K562 (cell line): ENCODE measurements around the gene NR2F2. TPM values are rescaled to one million over a fixed set of nuclear protein-coding genes. Genes with fewer than 3 reads are reported as not detected.

Experiments
- ARID1B ChIP-seq: fragments of 450-650 bp; IDR thresholded peaks from 2 replicates; pipeline ENCODE4 v1.6.1; 2016; ENCODE audit warnings: antibody characterized with exemption, mild to moderate bottlenecking, inconsistent platforms
- BHLHE40 ChIP-seq: IDR thresholded peaks from 2 replicates; pipeline ENCODE4 v1.6.1; 2011; ENCODE audit warnings: low read length, improper control_type of control experiment
- CEBPZ ChIP-seq: fragments of 150-350 bp; IDR thresholded peaks from 2 replicates; pipeline ENCODE4 v1.6.1; 2014; ENCODE audit warnings: low read depth, mild to moderate bottlenecking, low read length, borderline replicate concordance
- FOXA3 ChIP-seq, 2 experiments: fragments of 450-650 bp in 1 of 2; sonication (generic) in 1 of 2; formaldehyde crosslinking; IDR thresholded peaks in 1 of 2; conservative IDR thresholded peaks in 1 of 2; 2 replicates each; pipeline versions ENCODE4 v1.4.0 to v1.8.0; 2020 to 2022; ENCODE audit warnings: mild to moderate bottlenecking in 2 of 2, missing genetic modification reagents in 1 of 2
- HDAC3 ChIP-seq: fragments of 450-650 bp; IDR thresholded peaks from 2 replicates; pipeline ENCODE4 v1.6.1; 2018; ENCODE audit warnings: borderline replicate concordance, mild to moderate bottlenecking, moderate library complexity; ENCODE audit not compliant: partially characterized antibody
- HIVEP1 ChIP-seq: fragments of 250-450 bp; sonication (Bioruptor Pico); IDR thresholded peaks from 2 replicates; pipeline ENCODE4 v1.4.0; 2020; ENCODE audit warnings: mild to moderate bottlenecking
- HNRNPLL ChIP-seq: fragments of 200-400 bp; formaldehyde crosslinking; IDR thresholded peaks from 2 replicates; pipeline ENCODE4 v1.6.1; 2017; ENCODE audit warnings: low read length, low read depth, mild to moderate bottlenecking; ENCODE audit not compliant: poor library complexity, severe bottlenecking
- KHSRP ChIP-seq: fragments of 450-650 bp; IDR thresholded peaks from 2 replicates; pipeline ENCODE4 v1.6.1; 2017
- KLF1 ChIP-seq: fragments of 450-650 bp; IDR thresholded peaks from 2 replicates; pipeline ENCODE4 v1.6.1; 2016; ENCODE audit warnings: missing genetic modification characterization, missing compliant biosample characterization
- MYNN ChIP-seq, 2 experiments: sonication (generic); formaldehyde crosslinking in 1 of 2; IDR thresholded peaks; 2 replicates each; pipeline versions ENCODE4 v1.5.0 to v1.6.1; 2016 to 2020; ENCODE audit warnings: antibody characterized with exemption in 1 of 2, missing genetic modification reagents in 1 of 2
- NELFE ChIP-seq: IDR thresholded peaks from 2 replicates; pipeline ENCODE4 v1.6.1; 2011; ENCODE audit warnings: mild to moderate bottlenecking; ENCODE audit not compliant: insufficient read depth, insufficient read length
- PCBP1 ChIP-seq: fragments of 200-400 bp; formaldehyde crosslinking; IDR thresholded peaks from 2 replicates; pipeline ENCODE4 v1.6.1; 2018; ENCODE audit warnings: mild to moderate bottlenecking, low read depth, low read length; ENCODE audit not compliant: poor library complexity, severe bottlenecking
- PHF21A ChIP-seq: fragments of 450-650 bp; IDR thresholded peaks from 2 replicates; pipeline ENCODE4 v1.6.1; 2017; ENCODE audit warnings: low read depth, borderline replicate concordance
- PKNOX1 ChIP-seq: fragments of 450-650 bp; IDR thresholded peaks from 2 replicates; pipeline ENCODE4 v1.6.1; 2016
- PTBP1 ChIP-seq: fragments of 200-400 bp; formaldehyde crosslinking; IDR thresholded peaks from 2 replicates; pipeline ENCODE4 v1.6.1; 2017; ENCODE audit warnings: low read depth, low read length
- ZBTB33 ChIP-seq: sonication (generic); formaldehyde crosslinking; IDR thresholded peaks from 2 replicates; pipeline ENCODE4 v1.8.1; 2023; ENCODE audit warnings: mild to moderate bottlenecking, missing genetic modification reagents
- ZNF124 ChIP-seq: sonication (generic); formaldehyde crosslinking; IDR thresholded peaks from 2 replicates; pipeline ENCODE4 v1.8.1; 2022; ENCODE audit warnings: missing genetic modification reagents
- ZNF174 ChIP-seq: fragments of 250-450 bp; sonication (Bioruptor Pico); IDR thresholded peaks from 2 replicates; pipeline ENCODE4 v1.4.0; 2020; ENCODE audit warnings: mild to moderate bottlenecking
- ZNF507 ChIP-seq: conservative IDR thresholded peaks from 2 replicates; pipeline ENCODE4 v1.6.1; 2017; ENCODE audit warnings: missing genetic modification characterization, missing compliant biosample characterization
- polyA plus RNA-seq, 8 experiments: library from polyadenylated mRNA; depleted of rRNA in 4 of 8; stranded (reverse) in 5 of 8; unstranded in 3 of 8; fragments of >200 nt; fragmentation: Nextera tagmentation in 2 of 8; fragmentation: Illumina TruSeq in 1 of 8; extraction: Ambion mirVana in 2 of 8; extraction: Trizol in 1 of 8; gene quantifications; 2 replicates each; pipeline versions ENCODE4 v1.2.1 to v1.2.3, GENCODE V29; 2011 to 2014; ENCODE audit warnings: inconsistent platforms in 1 of 8, missing spikeins in 1 of 8
- total RNA-seq, 7 experiments: library from RNA; depleted of rRNA in 6 of 7; stranded (reverse); fragments of >200 nt in 6 of 7; fragmentation: Illumina TruSeq in 2 of 7; extraction: Trizol in 2 of 7; gene quantifications; 2 replicates each; pipeline versions ENCODE4 v1.2.1 to v1.2.3, GENCODE V29; 2011 to 2021; ENCODE audit warnings: low replicate concordance in 1 of 7
- TF ChIP-seq, protein P1 (sequence below): fragments of 450-650 bp; IDR thresholded peaks from 2 replicates; pipeline ENCODE4 v1.6.1; 2016; ENCODE audit warnings: mild to moderate bottlenecking

Gene NR2F2
- total and polyA plus RNA-seq, 9 of the 15 experiments (the other 6 are each of a cell fraction or from before 2014, with no cell fraction given): 6.0 to 51.8 (median 11.1) TPM

DNA sequence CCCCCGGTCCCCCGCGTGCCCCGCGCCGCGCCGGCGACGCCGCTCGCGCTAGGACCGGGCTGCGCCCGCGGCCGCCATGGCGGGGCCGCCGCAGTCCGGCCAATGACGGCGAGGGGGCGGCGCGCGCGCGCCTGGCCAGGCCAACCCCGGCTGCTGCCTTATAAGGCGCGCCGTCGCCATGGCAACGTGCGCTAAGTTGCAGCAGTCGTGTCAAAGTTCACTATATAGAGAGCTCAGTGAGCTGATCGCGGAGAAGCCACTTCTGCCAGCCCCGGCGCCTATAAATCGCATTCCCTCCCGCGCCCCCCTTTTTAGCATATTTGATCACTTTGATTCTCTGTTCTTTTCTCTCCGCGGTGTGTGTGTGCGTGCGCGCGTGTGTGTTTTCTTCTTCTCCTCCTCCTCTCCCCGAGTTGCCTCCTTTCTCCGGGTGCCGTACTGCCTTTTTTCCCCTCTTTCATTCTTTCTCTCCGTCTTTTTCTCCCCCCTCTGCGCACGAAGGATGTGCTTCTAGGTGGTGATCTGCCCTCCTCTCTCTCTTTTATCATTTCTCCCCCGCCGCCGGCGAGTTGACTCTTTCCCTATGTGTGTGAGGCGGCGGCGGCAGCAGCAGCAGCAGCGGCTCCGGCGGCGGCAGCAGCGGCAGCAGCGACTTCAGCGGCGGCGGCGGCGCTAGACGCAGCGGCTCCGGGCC, at the start of gene NR2F2 (continued):
- TF ChIP-seq ZNF124 (CRISPR knock-in tag) (no peak), KHSRP (no peak), ZNF174 (no peak), HIVEP1 (CRISPR knock-in tag) (no peak), ZNF507 (tag) (no peak), NELFE (no peak), ARID1B (peak; percentile 46), HNRNPLL (peak; percentile 81), CEBPZ (no peak), FOXA3 (CRISPR knock-in tag; conservative IDR thresholded peaks at IDR 0.05 in 1 of 2, IDR thresholded peaks at IDR 0.05 in 1 of 2) (no peak), KLF1 (tag) (no peak), MYNN (IDR thresholded peaks at IDR 0.05) (no peak), MYNN (CRISPR knock-in tag; IDR thresholded peaks at IDR 0.05) (no peak), HDAC3 (no peak), PTBP1 (no peak), BHLHE40 (no peak), PHF21A (peak; percentile 79; the same call in 1 of the 2 replicates), PKNOX1 (peak; percentile 39; the same call in 1 of the 2 replicates), PCBP1 (peak; percentile 36), ZBTB33 (CRISPR knock-in tag) (no peak)
- TF ChIP-seq, protein P1, sequence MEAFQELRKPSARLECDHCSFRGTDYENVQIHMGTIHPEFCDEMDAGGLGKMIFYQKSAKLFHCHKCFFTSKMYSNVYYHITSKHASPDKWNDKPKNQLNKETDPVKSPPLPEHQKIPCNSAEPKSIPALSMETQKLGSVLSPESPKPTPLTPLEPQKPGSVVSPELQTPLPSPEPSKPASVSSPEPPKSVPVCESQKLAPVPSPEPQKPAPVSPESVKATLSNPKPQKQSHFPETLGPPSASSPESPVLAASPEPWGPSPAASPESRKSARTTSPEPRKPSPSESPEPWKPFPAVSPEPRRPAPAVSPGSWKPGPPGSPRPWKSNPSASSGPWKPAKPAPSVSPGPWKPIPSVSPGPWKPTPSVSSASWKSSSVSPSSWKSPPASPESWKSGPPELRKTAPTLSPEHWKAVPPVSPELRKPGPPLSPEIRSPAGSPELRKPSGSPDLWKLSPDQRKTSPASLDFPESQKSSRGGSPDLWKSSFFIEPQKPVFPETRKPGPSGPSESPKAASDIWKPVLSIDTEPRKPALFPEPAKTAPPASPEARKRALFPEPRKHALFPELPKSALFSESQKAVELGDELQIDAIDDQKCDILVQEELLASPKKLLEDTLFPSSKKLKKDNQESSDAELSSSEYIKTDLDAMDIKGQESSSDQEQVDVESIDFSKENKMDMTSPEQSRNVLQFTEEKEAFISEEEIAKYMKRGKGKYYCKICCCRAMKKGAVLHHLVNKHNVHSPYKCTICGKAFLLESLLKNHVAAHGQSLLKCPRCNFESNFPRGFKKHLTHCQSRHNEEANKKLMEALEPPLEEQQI: no peak
